ENCODE data around the gene FDX2. TPM values are rescaled to one million over a fixed set of nuclear protein-coding genes. Genes with fewer than 3 reads are reported as not detected.
"Not testable (repeated sequence)": the region's sequence is repeated elsewhere in the genome, so short reads cannot be mapped to it uniquely, and the experiment has no call there.

The FDX2 gene
- polyA plus RNA-seq (ENCODE audit: insufficient read length in 10 of 10): 10 to 100 TPM; 10.8 to 18.1 (median 14.8) TPM
- long read RNA-seq, donor 1, transcript FDX2-202 (5 exons, 1,012 nt): major isoform, 11 of 11 reads
- long read RNA-seq, donor 1, partial matches to known transcripts: 0 of 11 reads
- long read RNA-seq, donor 1, other reads (novel, unspliced or antisense): 0 of 11 reads
- long read RNA-seq, donor 2, transcript FDX2-202 (5 exons, 1,012 nt): major isoform, 6 of 7 reads
- long read RNA-seq, donor 2, partial matches to known transcripts: 0 of 7 reads
- long read RNA-seq, donor 2, other reads (novel, unspliced or antisense): 0 of 7 reads
- long read RNA-seq, donor 3: 0 reads
- long read RNA-seq, donor 4, transcript FDX2-202 (5 exons, 1,012 nt): major isoform, 6 of 8 reads
- long read RNA-seq, donor 4, partial matches to known transcripts: 0 of 8 reads
- long read RNA-seq, donor 4, other reads (novel, unspliced or antisense): 0 of 8 reads
- long read RNA-seq, donor 5, transcript FDX2-202 (5 exons, 1,012 nt): major isoform, 18 of 20 reads
- long read RNA-seq, donor 5, partial matches to known transcripts: 0 of 20 reads
- long read RNA-seq, donor 5, other reads (novel, unspliced or antisense): 0 of 20 reads
- long read RNA-seq, donor 6, partial matches to known transcripts: 0 of 4 reads
- long read RNA-seq, donor 6, other reads (novel, unspliced or antisense): 0 of 4 reads
- long read RNA-seq, donor 7, partial matches to known transcripts: 0 of 2 reads
- long read RNA-seq, donor 7, other reads (novel, unspliced or antisense): 0 of 2 reads
- long read RNA-seq, donor 8, transcript FDX2-202 (5 exons, 1,012 nt): major isoform, 6 of 7 reads
- long read RNA-seq, donor 8, partial matches to known transcripts: 0 of 7 reads
- long read RNA-seq, donor 8, other reads (novel, unspliced or antisense): 0 of 7 reads
- long read RNA-seq, donor 9, partial matches to known transcripts: 0 of 1 reads
- long read RNA-seq, donor 9, other reads (novel, unspliced or antisense): 0 of 1 reads

- peak; percentile 78 to 94 (median 89) for DNase-seq
Measured at GRCh38 chr19:10315335-10316214, at the start of gene FDX2. TSS of gene FDX2 (minus strand) at chr19:10316015. CDS start at chr19:10315996, 19 bp downstream.

DNA sequence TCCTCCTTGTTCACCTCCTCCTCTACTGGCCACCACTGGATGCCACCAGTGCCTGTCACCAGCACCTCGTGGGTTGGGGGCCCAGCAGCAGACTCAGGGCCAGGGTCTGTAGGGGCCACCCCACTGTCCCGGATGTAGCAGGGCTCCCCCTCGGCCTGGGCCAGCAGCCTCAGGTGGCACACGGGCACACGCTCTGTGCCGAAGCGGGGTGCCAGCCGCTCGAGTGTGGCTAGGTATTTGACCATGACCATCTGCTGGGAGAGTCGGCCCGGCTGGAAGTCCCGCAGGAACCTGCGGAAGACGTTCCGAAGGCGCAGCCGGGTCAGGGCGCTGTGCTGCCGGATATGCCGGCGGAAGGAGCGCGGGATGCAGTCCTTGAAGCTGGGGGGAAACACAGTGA is 49.7 kb upstream of the FDX2 start:
- DNase-seq: no peak

DNA sequence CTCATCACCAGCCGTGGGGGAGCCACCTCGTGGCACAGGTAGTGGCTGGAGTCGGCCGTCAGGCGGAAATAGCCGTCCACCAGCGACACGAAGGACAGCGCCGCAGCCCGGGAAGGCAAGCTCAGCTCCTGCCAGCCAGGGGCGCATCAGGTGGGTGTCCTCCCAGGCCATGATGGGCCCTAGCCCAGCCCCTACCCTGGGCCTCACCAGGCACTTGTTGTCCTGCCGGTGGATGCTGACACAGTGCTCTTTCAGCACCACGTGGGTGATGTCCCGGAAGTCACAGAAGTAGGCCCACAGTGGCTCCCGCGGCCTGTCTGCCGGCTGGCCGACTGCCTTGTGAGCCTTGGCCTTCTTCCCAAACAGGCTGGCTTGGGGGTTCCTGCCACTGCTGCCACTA is 48.8 kb upstream of the FDX2 start:
- no peak for DNase-seq

- DNase-seq: no peak
Measured at GRCh38 chr19:10363789-10364281, 48.0 kb upstream of the FDX2 start.

- DNase-seq: no peak
Measured at GRCh38 chr19:10362259-10362658, 46.4 kb upstream of the FDX2 start.

DNA sequence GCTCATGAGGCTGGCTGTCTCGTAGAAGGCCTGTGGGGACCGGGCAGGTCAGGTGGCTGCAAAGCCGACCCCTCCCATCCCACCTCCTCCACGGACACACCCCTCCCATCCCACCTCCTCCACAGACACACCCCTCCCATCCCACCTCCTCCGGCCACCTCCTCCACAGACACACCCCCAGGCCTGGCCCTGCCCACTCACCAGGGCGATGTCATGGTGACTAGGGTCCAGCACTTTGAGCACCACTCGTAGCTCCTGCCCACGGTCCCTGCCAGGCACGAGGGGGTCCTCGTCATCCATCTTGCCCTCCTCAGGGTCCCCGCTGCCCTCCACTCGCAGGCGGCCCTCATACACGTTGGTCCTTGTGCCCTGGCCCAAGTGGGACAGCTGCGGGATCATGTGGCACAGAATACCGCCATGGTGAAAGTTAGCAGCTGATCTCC is 45.8 kb upstream of the FDX2 start:
- DNase-seq: no peak

DNA sequence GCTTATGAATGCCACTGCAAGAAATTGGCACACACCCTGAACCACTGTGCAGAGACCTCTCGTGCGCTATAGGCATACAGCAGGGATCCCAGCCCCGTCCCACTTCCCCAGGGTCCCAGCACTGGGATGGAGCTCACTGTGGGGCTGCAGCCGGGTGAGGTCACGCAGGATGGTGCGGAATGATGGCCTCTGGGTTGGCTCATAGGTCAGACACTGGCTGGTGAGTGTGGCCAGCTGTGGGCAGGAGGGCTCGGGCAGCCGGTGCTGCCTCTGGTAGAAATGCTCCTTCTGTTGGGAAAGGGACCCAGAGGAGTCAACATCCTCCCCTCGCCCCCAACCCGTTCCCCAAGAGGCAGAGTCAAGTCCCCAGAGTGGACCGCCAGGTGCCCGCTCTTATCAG is 40.6 kb upstream of the FDX2 start:
- no peak for DNase-seq

DNA sequence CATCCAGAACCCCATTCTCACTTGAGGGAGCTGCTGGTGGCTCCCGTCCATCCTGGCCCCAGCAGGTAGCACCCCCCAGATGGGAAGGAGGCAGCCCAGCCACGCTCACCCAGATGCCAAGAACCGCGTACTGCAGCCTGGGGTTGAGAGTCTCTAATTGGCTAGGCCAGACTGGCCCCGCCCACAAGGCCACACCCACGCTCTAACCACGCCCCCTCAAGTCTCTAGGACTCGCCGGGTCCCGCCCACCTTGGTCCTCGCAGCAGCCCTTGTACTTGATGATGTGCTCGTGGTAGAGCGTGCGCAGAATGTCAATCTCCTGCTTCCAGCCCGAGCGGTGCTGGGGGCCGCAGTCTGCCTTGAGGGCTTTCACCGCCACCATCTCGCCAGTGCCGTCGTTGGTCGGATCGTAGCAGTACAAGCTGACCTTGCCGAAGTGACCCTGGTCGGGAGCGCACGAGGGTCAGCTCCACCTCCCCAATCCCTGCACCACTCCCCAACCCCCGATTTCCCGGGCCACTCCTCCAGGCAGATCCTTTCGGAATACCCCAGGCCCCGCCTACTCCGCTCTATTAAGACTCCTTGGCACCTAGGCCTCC is 38.1 kb upstream of the FDX2 start:
- peak in 1 of 3 donors; percentile 39 for DNase-seq

DNA sequence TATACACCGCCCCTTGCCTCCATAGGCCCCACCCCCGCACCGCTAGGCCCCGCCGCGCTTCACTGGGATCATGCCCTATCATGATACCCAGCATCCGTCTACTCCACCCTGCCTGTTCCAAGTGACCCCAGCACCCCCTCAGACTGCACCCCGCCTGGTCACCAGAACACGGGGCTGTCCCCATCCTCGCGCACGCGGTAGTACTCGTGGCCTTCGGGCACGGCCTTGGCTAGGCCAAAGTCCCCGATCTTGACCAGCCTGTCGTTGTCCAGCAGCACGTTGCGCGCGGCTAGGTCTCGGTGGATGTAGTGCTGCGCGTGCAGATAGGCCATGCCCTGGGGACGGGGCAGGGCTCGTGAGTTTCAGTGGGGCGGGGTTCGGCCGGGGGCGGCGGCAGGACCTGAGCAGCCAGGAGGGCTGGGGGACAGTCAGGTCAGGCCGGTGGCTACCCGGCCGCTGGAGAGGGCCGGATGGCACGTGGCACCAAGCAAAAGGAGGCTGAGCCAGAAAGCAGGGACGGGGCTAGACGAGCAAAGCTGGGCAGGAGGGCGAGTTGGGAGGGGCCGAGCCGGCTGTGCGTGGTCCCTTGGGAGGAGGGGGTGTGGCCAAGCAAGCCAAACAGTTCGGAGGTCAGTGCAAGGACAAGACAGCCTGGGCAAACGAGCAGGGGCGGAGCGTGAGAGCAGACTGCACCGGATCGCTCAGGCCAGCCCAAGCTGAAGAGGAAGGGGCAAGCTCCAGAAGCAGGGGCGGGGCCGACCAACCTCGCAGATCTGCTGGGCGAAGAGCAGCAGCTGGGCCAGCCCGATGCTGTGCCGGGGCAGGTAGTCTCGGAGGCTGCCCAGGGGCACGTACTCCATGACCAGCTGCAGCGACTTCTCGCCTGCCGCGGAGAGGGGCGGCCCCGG is 37.2 kb upstream of the FDX2 start:
- DNase-seq: peak; percentile 24 to 75 (median 54)

GRCh38 chr19:10346509-10346908 is 30.7 kb upstream of the FDX2 start:
- DNase-seq: no peak

- DNase-seq: no peak
Measured at GRCh38 chr19:10344780-10345179, 29.0 kb upstream of the FDX2 start.

DNA sequence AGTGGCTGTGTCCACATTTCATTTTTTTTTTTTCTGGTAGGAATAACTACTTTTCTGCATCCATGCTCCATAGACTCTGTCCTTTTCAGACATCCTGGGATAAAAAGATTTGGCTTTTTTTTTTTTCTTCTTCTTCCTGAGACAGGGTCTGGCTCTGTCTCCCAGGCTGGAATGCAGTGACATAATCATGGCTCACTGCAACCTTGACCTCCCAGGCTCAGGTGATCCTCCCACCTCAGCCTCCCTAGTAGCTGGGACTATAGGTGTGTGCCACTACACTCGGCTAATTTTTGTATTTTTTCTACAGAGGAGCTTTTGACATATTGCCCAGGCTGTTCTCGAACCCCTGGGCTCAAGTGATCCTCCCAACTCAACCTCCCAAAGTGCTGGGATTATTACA is 27.7 kb upstream of the FDX2 start:
- no peak for DNase-seq

GRCh38 chr19:10339977-10340376 is 24.2 kb upstream of the FDX2 start:
- no peak for DNase-seq

DNA sequence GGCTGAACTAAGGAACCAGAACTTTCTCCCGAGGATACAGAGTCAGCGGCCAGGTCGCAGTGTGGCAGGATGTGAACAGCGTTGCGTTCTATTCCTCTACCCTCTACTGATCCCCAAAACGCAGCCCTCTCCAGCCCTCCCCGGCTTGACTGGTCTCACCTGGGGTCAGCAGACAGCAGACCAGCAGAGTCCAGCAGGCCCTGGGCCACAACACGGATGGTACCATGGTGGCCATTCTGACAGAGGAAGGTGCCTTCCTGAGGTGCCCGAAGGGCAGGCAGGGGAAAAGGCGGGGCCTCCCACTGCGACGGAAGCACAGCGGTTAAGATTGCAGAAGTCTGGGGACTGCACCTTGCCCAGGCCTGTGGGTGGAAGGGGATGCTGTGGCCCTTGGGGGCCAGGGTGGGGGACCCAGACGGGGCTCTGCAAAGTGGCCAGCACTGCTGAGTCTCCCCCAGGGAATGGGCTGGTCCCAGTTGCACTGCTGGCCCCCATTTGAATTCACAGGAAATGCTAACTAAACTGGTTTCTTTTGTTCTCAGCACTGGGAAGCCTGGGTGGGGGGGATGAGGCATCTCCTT is 23.7 kb upstream of the FDX2 start, which contains the start of gene ICAM3:
TSS of gene ICAM3 (minus strand) at position 245 of the 581 bp plus-strand sequence. CDS start at position 235, 10 bp downstream.
- no peak for DNase-seq

- no peak for DNase-seq
Measured at GRCh38 chr19:10338940-10339339, 23.1 kb upstream of the FDX2 start.

DNA sequence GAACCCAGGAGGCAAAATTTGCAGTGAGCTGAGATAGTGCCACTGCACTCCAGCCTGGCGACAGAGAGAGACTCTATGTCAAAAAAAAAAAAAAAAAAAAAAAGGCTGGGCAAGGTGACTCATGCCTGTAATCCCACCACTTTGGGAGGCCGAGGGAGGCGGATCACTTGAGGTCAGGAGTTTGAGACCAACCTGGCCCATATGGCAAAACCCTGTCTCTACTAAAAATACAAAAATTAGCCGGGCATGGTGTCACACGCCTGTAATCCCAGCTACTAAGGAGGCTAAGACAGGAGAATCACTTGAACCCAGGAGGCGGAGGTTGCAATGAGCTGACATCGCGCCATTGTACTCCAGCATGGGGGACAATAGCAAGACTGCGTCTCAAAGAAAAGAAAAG is 20.9 kb upstream of the FDX2 start:
- DNase-seq: not testable (repeated sequence)

GRCh38 chr19:10335352-10335985 is 19.7 kb upstream of the FDX2 start:
- DNase-seq: no peak

DNA sequence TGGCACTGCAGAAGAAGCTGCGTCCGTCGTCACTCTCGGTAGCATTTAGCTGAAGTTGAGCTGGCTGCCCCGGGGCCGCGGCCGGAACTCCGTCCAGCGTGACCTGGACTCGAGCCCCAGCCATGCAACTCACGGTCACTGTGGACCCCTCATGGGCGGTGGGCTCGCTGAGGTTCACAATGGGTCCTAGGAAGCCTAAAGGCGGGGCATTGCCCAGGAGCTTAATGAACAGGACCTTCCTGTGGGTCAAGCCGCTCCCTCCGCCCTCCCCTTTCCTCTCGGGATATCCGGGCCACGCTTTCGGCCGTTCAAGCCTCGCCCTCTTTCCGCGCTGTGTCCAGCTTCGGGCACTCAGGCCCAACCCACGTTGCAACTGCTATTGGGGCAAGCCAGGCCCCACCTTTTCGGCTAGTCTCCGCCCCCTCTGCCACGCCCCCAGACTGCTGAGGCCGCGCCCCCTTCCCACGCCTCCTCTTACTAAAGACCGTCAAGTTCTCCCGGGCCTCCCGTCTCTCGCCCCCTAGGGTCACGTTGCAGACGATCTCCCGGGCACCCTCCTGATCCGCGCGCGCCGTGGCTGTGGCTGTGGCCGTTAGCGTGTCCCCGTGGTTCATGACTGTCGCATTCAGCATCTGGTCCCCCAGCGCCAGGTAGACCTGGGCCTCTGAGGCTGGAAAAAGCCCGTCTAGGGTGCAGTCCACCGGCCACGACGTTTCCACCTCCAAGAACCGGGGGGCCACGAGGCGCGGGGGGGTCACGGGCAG is 19.0 kb upstream of the FDX2 start:
- peak; percentile 78 to 92 (median 85) for DNase-seq

Data from muscle of back (tissue), 13 donors.